Measurements from ENCODE around the gene CHRNB4.

DNA sequence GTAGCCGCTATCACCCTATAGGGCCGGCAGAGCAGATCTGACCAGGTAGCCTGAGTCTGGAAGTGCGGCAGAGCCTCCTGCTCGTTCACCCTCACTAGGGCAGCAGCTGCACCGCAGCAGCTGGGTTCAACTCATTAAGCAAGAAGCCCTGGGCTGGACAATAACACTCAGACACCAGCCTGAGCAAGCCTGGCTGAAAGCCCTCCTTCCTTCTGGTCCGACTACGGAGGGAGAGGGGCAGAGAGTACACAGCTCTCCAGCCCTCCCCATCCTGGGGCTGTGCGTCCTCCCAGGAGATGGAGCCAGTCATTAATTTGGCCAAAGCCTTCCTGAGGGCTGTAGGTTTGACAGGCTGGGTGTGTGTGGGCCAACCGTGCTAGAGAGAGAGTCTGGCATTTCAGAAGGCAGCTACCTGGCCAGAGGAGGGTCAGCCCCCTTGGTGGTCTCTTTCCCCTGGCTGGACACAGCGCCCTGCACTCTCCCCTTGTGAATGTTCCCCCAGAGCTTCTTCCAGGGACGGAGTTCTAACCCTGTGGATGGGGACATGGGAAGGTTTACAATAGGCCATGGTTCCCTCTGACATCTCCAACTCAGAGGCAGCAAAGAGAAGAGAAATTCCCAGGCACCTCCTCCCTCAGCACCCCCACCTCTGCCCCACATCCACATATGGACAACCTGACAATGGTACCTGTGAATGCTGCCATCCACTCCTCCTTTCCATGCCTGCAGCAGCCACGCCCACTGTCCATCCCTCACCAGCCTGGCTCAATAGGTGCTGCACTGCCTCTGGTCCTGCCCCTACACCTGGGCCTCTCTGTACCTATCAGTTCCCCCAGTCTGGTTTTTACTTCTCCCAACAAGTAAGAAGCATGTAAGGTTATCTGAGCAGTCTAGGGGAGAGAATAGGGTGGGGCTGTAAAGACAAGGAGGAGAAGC lies 6.5 kb downstream of the CHRNB4 start:
- TF ChIP-seq, protein P1, sequence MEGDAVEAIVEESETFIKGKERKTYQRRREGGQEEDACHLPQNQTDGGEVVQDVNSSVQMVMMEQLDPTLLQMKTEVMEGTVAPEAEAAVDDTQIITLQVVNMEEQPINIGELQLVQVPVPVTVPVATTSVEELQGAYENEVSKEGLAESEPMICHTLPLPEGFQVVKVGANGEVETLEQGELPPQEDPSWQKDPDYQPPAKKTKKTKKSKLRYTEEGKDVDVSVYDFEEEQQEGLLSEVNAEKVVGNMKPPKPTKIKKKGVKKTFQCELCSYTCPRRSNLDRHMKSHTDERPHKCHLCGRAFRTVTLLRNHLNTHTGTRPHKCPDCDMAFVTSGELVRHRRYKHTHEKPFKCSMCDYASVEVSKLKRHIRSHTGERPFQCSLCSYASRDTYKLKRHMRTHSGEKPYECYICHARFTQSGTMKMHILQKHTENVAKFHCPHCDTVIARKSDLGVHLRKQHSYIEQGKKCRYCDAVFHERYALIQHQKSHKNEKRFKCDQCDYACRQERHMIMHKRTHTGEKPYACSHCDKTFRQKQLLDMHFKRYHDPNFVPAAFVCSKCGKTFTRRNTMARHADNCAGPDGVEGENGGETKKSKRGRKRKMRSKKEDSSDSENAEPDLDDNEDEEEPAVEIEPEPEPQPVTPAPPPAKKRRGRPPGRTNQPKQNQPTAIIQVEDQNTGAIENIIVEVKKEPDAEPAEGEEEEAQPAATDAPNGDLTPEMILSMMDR (IDR thresholded peaks at IDR 0.05; ENCODE audit: low read depth, low read length, missing input control): no peak
- no peak for TF ChIP-seq YY1 (IDR thresholded peaks at IDR 0.05)
